GM06990 (cell line): ENCODE data around the gene SPSB4.

Source experiments
- DNase-seq: peaks from one replicate; pipeline ENCODE4 v3.0.0-alpha.2; 2011; ENCODE audit not compliant: insufficient read length; ENCODE audit errors: extremely low read depth
- H3K27me3 ChIP-seq: replicated peaks from 2 replicates; pipeline ENCODE4 v1.6.0; 2011; ENCODE audit warnings: low read length; ENCODE audit not compliant: control insufficient read depth, insufficient read depth
- H3K36me3 ChIP-seq: 2 replicates; pipeline ENCODE4 v1.5.1; 2011; ENCODE audit warnings: low read length; ENCODE audit not compliant: control insufficient read depth, insufficient read depth
- H3K4me3 ChIP-seq: replicated peaks from 2 replicates; pipeline ENCODE4 v1.5.1; 2011; ENCODE audit warnings: low read depth, mild to moderate bottlenecking, control low read depth, low read length
- CTCF ChIP-seq: IDR thresholded peaks from 2 replicates; pipeline ENCODE4 v1.5.1; 2011; ENCODE audit warnings: low read length, control low read depth, mild to moderate bottlenecking, inconsistent platforms; ENCODE audit not compliant: insufficient read depth, poor library complexity, severe bottlenecking

The SPSB4 gene

GRCh38 chr3:141178026-141178425, 126.9 kb downstream of the SPSB4 start:
- Histone ChIP-seq H3K4me3 (no peak overlapping the region), H3K36me3 (no peaks in the 10 kb centered on the region), H3K27me3 (no peaks in the 10 kb centered on the region; the same call in 1 of the 2 replicates)
- no peak for DNase-seq
- TF ChIP-seq CTCF = no peak

GRCh38 chr3:141178551-141178950, 127.4 kb downstream of the SPSB4 start:
- H3K4me3 ChIP-seq = no peak overlapping the region
- no peaks in the 10 kb centered on the region for H3K27me3 ChIP-seq
- DNase-seq = no peak
- no peaks in the 10 kb centered on the region for H3K36me3 ChIP-seq
- no peak for TF ChIP-seq CTCF

GRCh38 chr3:141179983-141180382, 128.8 kb downstream of the SPSB4 start:
- DNase-seq = no peak
- H3K4me3 ChIP-seq = no peak overlapping the region
- H3K36me3 ChIP-seq = no peaks in the 10 kb centered on the region
- no peaks in the 10 kb centered on the region for H3K27me3 ChIP-seq
- TF ChIP-seq CTCF = no peak

- no peak for TF ChIP-seq CTCF
- Histone ChIP-seq H3K4me3 (no peak overlapping the region), H3K27me3 (no peaks in the 10 kb centered on the region), H3K36me3 (no peaks in the 10 kb centered on the region)
- DNase-seq = no peak
Measured at GRCh38 chr3:141181196-141181595, 130.0 kb downstream of the SPSB4 start.

GRCh38 chr3:141181819-141182218, 130.7 kb downstream of the SPSB4 start:
- H3K36me3 ChIP-seq = no peaks in the 10 kb centered on the region
- no peaks in the 10 kb centered on the region; the same call in none of the 2 replicates for H3K27me3 ChIP-seq
- no peak for TF ChIP-seq CTCF
- no peak for DNase-seq
- H3K4me3 ChIP-seq = no peak overlapping the region

- Histone ChIP-seq H3K36me3 (no peaks in the 10 kb centered on the region), H3K27me3 (no peaks in the 10 kb centered on the region; the same call in none of the 2 replicates), H3K4me3 (no peak overlapping the region)
- DNase-seq = no peak
- TF ChIP-seq CTCF = no peak
Measured at GRCh38 chr3:141183606-141184005, 132.5 kb downstream of the SPSB4 start.
